ENCODE results near the gene NAP1L4.

NAP1L4 gene

DNA sequence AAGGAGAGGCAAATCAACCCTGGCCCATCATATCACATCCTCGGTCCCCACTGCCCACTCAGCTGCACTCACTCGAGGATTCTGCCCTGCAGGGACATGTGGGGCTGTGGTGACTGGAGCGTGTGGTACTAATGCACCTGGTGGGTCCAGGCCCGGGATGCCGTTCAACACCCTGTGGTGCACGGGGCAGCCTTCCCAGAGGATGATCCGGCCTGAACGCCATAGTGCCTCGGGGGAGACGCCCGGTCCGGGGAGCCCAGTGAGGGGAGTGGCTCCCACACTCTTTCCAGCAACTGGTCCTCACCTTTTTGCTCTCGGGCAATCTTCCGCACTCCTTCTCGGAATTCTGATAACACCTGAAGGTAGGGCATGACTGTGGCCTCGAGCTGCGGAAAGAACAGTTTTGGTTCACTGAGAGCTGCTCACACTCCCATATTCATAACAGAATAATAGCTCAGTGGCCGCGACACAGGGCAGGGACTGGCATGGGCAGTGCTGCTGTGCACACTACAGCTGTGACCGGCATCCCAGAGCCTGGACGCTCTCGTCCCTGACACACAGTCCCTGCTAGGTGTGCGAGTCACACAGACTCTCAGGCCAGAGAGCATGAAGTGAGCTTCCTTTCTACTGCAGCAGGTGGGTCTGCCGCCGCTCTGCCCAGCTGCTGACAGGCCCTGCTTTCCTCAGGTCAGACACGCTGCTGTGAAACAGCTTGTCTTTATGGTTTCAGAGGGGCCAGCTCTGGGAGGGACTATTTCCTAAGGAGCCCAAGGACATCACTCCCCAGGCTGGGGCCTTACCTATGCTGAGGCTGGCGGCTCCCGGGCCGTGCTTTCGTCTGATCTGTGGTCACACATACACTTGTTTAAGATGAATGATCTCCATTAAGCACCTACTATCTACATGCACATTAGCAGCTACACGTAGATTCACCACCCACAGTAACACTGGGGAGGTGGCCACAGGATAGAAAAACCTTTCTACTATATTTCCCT is 20.1 kb upstream of the NAP1L4 start:
- in situ Hi-C loops (cut with MboI; ENCODE audit: low sequenced_read_pairs), result no loop called here

- in situ Hi-C loops (cut with MboI; ENCODE audit: low sequenced_read_pairs), result no loop called here
Observed at GRCh38 chr11:3010521-3011275, 18.6 kb upstream of the NAP1L4 start.

DNA sequence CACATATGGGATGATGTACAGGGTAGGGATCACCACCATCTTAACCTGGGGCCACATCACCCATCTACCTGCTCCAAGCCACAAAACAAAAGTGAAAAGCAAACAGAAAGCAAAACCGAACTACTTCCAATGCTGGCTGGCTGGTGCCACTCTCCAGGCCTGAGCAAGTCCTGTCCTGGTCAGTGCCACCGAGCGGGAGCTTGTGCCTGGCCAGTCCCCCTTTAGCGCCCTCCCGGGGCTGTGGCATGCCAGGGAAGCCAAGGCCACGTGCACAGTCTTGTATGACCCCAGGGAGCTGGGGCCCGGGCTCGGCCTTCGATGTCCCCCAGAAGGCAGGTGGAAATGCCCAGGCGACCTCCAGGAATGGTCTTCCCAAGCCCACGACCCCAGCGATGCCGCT is 17.9 kb upstream of the NAP1L4 start:
- in situ Hi-C loops (cut with MboI; ENCODE audit: low sequenced_read_pairs), result no loop called here

- in situ Hi-C loops (cut with MboI; ENCODE audit: low sequenced_read_pairs), result no loop called here
Observed at GRCh38 chr11:3009481-3009880, 17.4 kb upstream of the NAP1L4 start.

DNA sequence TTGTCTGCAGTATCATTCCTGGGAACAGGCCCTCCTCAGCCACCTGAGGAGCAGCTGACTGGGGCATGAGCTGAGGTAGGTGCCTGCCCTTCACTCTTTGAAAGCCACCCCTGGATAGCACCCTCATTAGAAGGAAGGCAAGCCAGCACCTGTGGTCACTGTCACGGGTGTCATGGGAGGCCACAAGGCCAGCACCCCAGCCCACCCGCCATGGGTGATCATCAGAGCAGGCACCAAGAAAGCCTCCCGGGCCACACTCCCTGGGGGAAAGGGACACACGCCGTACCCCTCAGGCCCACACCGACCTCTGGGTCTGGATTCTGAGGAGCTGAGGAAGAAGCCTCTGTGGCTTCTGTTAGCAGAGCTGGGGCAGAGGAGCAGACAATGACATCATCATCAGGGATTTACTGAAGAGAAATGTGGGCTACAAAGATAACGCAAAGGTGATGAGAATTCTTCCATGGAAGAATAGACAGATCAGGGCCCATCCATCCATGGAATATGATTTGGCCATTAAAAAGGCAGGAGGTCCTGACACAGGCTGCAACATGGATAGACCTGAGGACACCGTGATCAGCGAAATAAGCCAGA is 16.7 kb upstream of the NAP1L4 start:
- in situ Hi-C loops (cut with MboI; ENCODE audit: low sequenced_read_pairs), result no loop called here

DNA sequence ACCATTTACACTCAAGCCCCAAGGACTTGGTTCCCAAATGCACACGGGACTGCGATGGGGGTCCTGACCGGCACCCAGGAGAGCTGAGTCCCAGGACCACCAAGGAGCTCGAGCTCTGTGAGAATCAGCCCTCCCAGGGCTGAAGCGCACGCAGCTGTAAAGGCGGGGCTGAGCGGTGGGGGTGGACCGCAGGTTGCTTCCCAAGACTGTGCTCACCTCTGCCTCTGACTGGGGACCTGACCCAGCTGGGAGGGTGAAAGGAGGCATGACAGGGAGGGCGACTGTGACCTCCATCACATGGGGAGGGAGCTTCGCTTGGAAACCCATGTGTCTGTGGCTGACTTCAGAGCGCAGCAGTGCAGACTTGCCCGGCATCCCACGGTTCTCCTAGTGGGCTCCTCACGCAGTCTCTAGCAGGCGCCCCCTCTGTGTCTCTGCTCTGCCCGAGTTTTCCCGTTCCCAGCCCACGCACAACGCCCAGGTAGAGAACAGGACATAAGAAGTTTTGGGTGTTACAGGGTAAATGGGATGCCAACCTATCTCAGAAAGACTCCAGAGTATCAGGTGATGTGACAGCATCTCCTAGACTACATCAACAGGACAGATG is 15.4 kb upstream of the NAP1L4 start:
- in situ Hi-C loops (cut with MboI; ENCODE audit: low sequenced_read_pairs), result no loop called here

DNA sequence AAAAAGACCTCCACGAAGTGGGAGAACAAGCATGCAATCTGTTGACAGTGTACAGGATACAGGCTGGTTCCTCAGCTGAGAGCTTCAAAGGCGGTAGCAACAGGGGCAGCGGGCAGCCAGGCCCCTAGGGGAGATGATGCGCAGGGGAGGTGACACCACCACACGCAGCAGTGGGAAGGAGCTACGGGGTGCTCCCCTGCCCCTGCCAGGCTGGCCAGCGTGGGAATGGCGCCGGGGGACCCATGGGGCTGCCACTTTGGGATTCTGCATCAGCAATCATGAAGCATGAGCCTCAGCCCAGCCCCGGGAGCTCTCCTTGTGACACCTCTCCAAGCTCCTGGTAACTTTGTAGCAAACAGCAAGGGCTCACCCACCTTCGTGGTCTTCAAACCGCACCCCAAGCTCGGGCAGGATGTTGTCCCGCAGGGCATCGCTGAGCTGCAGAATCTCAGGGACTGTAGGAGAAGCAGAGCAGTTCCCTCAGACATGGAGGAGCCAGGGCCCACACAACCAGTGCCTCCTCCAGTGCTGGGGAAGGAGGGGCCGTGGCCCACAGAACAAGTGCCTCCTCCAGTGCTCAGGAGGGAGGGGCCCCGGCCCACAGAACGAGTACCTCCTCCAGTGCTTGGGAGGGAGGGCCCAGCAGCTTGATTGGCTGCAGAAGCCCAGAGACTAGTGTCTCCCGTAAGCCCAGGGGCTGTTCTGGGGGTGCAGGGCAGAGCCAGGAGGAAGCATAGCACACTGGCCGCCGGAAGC is 14.6 kb upstream of the NAP1L4 start:
- in situ Hi-C loops (cut with MboI; ENCODE audit: low sequenced_read_pairs), result no loop called here

GRCh38 chr11:3004481-3004880 is 12.4 kb upstream of the NAP1L4 start:
- in situ Hi-C loops (cut with MboI; ENCODE audit: low sequenced_read_pairs), result no loop called here

DNA sequence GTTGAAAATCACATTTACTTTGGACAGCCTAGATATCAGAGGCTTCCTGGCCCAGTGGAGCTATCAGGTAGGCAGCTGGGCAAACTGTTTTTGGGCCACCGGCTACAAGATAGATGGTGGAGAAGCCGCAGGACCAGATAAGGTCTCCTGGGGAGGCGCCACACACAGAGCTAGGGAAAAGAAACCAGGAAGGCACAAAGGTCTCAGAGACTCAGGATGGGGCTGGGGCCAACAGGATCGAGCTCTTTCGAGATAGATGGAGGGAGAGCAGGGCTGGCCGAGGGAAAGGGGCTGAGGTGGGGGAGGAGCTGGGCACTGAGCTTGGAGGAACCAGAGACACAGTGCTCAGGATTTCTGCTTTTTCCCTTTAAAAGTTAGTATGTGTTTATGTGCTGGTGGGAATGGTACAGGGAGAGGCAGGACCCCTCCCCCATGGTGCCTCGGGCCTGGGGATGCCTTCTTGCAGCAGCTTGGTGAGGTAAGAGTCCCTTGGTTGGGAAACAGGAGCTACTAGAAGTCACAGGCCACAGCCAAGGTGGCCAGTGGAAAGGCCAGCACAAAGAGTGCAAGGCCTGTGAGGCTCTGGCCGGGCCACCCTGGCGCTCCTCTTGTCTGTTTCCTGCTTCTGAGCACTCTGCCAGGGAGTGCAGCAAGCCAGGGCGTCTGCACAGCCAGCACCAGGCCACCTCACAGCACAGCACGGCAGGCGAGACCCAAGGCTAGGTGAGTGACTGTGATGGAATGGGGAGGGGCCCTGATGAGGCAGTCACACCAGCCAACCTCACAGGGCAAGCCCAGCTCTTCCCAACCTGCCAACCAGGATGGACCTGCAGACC is 11.5 kb upstream of the NAP1L4 start:
- in situ Hi-C loops (cut with MboI; ENCODE audit: low sequenced_read_pairs), result no loop called here

DNA sequence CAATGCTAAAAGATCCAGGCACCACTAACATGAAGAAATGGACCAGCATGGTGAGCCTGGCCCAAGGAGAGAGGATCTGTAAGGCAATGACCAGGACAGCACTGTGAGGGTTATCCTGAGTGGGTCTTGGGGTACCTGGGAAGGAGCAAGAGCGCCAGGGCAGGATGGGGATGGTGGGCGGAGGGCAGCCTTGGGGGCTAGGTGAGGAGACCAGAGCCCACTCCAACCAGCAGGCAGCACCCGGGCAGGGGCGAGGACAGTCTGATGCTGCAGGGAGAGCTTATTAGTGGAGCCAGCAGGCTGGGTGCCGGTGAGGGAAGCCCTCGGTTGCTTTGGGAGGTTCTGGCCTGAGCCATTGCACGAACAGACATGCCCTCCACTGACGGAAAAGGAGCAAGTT is 10.7 kb upstream of the NAP1L4 start:
- in situ Hi-C loops (cut with MboI; ENCODE audit: low sequenced_read_pairs), result no loop called here

DNA sequence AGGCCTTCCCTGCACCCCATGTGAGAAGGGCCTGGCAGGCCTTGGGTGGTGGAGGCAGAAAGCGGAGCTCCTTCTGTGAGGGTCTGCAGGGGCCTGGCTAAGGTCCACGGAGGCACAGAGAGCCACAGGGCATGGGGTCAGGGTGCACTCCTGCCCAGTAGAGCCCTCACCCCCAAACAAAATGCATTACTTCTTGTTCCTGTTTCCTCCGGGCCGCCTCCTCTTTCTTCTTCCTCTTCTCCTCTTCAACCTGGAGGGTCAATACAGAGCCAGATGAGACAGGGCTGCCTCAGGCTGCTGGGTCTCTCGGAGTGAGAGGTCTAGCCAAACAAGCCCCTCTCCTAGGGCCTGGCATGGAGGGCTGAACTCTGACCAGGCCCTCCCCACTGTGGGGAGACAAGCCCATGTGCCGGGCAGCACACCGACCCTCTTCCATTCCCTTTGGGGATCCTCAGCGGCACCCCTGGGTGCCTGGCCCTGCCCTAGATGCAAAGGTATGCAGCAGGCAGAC is 10.3 kb upstream of the NAP1L4 start:
- in situ Hi-C loops (cut with MboI; ENCODE audit: low sequenced_read_pairs), result no loop called here

DNA sequence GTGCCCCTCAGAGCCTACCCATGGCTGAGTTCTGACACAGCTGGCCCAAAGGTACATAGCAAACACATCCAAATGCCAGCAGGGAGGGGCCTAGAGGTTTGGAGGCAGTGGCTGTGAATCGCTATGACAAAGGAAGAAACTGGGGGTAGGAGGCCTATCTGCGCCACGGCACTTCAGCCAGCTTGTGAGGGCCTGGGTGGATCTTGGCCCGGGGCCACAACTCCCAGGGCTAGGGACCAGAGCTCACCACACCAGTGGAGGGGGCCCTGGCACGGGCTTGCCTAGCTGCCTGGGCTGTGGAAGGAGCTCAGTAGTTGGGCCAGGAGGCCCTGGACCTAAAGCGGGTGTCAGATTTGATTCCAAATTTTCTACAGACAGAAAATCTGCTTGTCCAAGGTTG is 9.4 kb upstream of the NAP1L4 start:
- in situ Hi-C loops (cut with MboI; ENCODE audit: low sequenced_read_pairs), result no loop called here

- in situ Hi-C loops (cut with MboI; ENCODE audit: low sequenced_read_pairs), result no loop called here
Observed at GRCh38 chr11:3000032-3000961, 8.2 kb upstream of the NAP1L4 start.

- in situ Hi-C loops (cut with MboI; ENCODE audit: low sequenced_read_pairs), result no loop called here
Observed at GRCh38 chr11:2999464-2999998, 7.4 kb upstream of the NAP1L4 start.

- in situ Hi-C loops (cut with MboI; ENCODE audit: low sequenced_read_pairs), result no loop called here
Observed at GRCh38 chr11:2998073-2998850, 6.1 kb upstream of the NAP1L4 start.

GRCh38 chr11:2997406-2997805 is 5.3 kb upstream of the NAP1L4 start:
- in situ Hi-C loops (cut with MboI; ENCODE audit: low sequenced_read_pairs), result no loop called here

GRCh38 chr11:2996976-2997375 is 4.8 kb upstream of the NAP1L4 start:
- in situ Hi-C loops (cut with MboI; ENCODE audit: low sequenced_read_pairs), result no loop called here
